Dermis blood vessel endothelial cell (primary cell): Measurements from ENCODE around the gene TRAF3IP1. TPM values are rescaled to one million over a fixed set of nuclear protein-coding genes. Genes with fewer than 3 reads are reported as not detected.
"Not testable (repeated sequence)": the region's sequence is repeated elsewhere in the genome, so short reads cannot be mapped to it uniquely, and the experiment has no call there.

Source experiments
- DNase-seq: peaks from one replicate; pipeline ENCODE4 v3.0.0; 2010
- total RNA-seq: library from RNA; depleted of rRNA; stranded (reverse); fragments of >200 nt; gene quantifications from 2 replicates; pipeline ENCODE4 v1.2.3, GENCODE V29; 2014

TRAF3IP1 gene
- total RNA-seq, 1 donor from 2014 or later: 7.3 TPM

DNA sequence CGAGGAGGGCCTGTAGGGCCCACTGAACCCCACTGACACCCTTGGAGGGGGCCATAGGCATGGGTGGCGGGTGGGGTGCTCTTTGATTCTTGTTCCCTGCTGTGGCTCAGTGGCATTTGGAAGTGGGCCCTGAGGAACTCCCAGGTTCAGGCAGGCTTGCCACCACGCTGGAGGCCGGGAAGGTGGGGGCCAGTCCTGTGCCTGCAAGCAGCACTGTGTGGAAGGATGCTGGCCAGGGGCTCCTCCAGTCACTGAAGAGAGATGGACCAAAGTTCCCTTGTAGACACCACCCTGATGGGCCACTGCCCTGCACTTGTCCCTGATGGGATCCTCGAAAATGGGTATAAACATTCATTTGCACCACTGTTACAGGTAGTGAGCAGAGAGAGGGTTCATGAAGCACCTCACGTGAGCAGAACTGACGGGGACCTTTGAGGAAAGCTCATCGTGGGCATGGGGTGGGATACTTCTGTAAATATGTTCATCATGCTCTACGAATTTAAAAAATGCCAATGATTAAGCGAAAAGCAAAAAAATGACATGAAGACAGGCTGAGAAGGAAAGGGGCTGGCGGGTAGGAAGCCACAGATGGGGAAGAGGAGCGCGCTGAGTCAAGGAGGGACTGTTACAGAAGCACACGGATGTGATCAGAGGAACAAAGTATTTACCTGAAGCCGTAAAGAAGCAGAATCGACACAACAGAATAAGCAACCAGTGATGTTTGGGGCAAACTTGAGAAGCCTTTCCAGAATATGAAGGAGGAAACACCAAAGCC is 61.2 kb downstream of the TRAF3IP1 start:
- DNase-seq: no peak

DNA sequence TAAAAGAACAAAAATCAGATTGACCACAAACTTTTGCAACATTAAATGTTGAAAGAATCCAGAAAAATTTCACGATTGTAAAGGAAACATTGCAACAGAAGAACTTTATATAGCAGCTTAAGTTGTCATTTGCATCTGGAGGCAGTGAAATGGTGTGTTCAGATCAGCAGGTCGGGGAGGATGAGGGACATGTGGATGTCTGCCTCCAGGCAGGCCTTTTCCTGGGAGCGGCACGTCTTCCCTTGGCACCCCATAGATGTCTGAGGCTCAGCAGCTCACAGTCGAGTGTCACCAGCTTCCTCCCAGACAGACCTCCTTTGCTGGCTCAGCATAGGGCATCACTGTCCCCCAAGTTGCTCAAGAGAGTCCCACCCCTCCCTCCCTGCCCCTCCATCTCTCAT is 62.1 kb downstream of the TRAF3IP1 start:
- DNase-seq: no peak

DNA sequence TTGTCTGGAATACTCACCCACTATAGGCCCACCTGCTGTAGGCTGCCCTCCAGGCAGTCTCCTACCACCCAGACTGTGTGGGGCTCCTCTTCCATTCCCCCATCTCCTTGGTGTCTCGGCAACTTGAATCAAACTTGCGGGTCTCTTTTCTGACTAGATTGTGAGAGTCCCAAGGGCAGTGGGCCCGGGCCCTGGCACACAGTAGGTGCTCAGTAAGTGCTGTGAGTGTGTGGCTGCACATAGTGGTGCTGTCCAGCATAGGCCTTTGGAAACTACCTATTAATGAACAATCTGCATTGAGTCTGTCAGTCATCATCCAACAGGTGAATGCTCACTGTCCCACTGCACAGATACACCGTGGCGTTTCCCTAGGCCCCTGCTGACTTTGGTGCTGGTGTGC is 62.8 kb downstream of the TRAF3IP1 start:
- no peak for DNase-seq

DNA sequence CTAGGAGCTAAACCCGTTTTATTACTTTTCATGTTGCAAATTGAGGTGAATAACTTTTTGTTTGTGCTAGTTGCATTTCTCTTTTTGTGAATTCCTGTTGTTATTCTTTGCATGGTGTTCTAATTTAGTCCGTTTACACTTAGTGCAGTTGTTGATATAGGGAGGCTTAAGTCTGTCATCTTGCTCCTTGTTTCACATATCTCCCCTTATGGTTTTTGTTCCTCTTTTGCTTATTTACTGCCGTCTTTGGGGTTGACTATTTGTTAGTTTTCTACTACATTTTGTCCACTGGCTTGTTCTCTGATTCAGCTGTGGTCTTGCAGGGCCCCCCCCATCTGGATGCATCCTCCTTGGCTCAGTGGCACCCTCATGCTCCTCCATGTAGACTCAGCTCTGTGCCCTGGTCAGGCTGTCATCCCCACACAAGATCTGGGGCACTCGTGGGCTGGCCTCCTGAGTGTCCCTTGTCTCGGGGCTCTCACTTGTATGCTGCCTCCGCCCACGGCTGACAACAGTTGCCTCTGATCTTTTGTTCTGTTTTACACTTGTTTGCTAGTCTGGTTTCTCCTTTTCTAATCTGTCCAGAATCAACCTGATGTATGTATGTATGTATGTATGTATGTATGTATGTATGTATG is 63.5 kb downstream of the TRAF3IP1 start:
- DNase-seq: no peak

DNA sequence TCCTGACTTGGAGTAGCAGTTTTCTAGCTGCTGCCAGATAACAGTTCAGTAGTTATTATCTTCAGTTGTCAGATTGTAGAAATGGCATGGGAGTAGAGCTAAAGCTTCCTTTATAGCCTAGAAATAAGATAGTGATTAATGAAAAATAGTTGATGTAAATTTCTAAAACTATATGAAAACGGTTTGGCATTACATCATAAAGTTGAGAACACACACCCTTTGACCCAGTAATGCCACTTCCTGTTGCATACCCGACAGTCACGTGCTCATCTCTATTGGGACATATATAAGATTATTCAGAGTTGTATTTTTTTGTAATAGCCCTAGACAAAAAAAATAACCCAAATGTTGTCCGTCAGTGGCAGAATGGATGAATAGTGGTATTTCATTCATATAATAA is 67.0 kb downstream of the TRAF3IP1 start:
- no peak for DNase-seq

DNA sequence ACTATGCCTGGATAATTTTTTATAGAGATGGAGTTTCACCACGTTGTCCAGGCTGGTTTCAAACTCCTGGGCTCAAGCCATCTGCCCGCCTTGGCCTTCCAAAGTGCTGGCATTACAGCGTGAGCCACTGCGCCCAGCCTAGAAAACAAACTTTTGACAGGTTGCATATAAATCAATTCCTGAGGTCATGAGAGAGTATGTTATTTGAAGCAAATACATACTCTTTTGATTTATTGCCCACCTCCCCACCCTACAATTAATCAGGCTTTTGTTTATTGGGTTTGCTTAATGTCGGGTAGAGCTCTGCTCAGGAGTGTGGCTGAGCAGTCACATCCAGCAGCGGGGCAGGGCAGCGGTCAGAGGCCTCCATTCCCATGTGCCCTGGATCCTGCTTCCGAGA is 68.5 kb downstream of the TRAF3IP1 start:
- no peak for DNase-seq

DNA sequence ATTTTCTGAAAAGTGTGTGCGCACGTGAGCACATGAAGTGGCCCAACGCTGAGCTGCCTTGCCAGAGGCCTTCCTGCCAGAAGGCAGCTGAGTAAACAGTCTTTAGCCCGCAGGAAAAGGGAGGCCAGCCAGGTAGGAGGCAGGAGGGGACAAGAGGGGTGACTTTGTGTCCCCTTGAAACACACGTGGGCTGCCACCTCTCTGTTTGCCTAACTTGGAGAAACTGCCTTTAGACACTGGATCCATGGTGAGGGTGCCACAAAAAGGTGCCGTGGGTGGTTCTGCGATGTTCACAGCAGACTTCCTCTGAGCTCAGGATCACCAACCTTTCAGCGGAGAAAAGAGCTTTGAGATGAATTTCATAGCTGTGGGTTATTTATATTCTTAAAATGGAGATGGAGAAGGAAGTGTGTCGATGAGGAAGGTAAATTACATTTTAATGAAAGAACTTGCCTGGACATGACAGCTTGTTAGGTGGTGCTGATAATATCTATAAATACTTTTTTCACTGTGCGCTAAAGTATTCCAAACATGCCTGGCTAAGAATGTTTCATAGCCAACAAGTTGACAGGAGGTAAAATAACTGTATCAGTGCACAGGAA is 69.8 kb downstream of the TRAF3IP1 start:
- DNase-seq: peak; percentile 58

DNA sequence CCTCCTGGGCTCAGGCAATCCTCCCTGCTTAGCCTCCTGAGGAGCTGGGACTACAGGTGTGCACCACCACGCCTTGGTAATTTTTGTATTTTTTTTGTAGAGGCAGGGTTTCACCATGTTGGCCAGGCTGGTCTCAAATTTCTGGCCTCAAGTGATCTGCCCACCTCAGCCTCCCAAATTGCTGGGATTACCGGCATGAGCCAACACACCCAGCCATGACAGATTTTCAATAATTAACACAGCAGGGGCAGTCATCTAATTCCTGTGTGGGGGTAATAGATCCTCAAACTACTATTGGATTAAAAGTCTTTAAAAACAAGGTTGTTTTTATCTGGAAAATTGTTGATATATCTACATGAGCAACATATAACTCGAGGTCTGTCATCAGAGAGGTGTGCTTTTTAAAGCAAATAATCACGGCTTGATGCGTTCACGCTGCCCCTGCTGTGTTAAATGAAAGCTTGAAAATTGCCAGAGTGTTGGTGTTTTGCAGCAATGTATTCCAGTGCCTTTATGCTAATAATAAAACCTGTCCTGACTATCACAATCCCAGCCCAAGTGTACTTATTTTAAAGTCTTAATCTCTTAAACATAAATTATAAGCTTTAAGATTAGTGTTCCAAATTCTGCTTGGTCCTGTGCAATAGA is 70.8 kb downstream of the TRAF3IP1 start:
- DNase-seq: no peak

DNA sequence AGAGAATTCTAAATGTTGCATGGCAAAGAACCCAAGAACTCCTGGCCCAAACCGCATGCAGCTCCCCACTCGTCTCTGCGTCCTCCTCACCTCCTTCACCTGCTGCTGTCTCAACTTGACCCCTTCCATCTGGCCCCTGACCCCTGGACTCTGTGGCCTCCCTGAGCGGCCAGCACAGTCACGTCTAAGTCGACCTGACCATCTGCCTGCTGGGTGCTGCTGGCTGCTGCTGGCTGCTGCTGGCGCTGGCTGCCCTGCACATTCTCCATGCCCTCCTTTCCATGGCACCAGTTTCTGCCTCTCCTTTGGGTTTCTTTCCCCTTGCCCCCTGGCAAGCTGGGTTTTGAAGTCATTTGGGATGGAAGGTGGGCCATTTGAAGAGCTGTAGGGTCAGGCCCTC is 76.3 kb downstream of the TRAF3IP1 start:
- DNase-seq: no peak

DNA sequence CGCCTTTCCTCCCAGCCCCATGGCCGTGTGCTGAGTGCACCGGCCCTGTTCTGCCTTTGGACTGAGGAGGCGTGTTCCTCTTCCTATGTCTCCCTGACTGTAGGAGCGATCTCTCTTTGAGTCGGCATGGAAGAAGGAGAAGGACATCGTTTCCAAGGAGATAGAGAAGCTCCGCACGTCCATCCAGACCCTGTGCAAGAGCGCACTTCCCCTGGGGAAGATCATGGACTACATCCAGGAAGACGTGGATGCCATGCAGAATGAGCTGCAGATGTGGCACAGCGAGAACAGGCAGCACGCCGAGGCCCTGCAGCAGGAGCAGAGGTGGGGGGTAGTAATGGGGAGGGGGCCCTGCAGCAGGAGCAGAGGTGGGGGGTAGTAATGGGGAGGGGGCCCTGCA is 77.0 kb downstream of the TRAF3IP1 start:
- DNase-seq: no peak

DNA sequence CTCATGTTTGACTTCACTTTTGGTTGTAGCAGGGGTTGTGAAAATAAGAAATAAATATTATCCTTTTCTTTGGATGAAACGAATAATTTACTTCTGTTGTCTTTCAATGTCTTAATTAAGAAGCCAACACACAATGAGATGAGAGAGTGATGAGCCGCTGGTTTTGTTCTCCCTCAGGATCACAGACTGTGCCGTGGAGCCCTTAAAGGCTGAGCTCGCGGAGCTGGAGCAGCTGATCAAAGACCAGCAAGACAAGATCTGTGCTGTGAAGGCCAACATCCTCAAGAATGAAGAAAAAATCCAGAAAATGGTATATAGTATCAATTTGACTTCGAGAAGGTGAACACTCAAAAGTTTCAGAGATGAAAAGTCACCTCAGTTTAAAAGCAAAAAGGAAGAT is 78.3 kb downstream of the TRAF3IP1 start:
- no peak for DNase-seq

DNA sequence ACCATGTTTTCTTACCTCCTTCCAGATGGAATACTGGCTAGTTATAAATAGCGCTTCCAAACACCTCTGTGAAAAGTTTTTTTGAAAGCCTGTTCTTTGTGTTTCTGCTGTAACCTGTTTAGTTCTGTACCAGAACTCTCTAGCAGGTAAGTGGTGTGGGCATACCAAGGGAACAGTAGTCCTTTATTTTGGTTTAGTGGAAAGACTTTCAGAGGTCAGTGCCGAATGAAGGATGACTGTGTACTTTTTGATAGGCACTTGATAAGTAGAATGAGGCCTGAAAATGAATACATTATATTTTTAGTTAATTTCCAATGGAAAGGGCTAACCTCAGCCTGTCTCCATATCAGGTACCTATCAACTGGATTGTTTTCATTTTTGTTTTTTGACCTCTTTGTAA is 78.8 kb downstream of the TRAF3IP1 start:
- no peak for DNase-seq

DNA sequence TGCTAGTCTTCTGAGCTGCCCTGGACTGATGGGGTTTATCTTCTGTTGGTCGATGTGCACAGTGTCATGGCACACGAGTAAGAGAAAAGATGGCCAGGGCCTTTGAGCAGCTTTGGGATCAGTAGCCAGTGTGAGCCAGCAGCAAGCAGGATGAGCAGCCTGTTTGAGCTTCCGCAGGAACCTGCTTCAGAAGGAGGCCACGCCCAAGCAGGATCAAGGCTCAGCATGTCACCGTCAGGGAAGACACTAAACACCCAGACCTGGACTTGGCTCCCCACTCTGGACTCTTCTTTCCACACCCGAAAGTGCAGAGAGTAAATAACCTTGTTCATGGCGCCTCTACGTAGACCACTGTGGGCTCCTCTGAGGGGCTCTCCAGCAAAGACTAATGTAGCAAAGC is 81.2 kb downstream of the TRAF3IP1 start:
- no peak for DNase-seq

DNA sequence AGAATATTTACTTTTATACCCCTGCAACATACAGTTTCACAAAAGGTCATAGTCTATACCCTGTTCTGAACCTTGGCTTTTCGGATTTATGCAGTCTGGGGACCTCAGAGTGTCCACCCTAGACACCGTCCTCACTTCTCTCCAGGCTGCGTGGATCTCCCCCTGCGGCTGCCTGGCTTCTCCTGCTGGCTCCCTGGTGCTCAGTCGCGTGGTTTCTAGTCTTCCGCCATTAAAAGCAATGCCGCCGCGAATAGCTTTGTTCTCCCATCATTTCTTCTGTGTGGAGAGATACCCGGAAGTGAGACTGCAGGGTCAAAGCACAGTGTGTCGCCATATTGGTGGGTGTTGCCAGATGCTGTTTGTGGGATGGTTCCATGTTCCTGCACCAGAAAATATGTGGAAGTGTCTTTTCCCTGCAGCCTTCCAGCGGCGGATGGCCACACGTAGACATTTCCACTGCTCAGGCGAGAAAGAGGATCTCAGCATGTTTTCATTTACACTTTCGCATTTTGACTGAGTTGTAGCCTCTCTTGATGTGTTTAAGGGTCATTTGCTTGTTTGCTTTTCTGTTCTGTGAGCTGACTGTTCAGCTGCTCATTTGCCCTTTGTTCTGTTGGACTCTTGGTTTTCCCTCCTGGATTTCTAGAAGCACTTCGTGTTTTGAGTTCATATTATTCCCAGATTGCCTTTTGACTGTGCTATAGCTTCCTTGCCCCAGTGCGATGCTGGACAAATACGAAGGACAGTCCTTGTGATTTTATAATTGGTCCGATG is 83.5 kb downstream of the TRAF3IP1 start:
- no peak for DNase-seq

DNA sequence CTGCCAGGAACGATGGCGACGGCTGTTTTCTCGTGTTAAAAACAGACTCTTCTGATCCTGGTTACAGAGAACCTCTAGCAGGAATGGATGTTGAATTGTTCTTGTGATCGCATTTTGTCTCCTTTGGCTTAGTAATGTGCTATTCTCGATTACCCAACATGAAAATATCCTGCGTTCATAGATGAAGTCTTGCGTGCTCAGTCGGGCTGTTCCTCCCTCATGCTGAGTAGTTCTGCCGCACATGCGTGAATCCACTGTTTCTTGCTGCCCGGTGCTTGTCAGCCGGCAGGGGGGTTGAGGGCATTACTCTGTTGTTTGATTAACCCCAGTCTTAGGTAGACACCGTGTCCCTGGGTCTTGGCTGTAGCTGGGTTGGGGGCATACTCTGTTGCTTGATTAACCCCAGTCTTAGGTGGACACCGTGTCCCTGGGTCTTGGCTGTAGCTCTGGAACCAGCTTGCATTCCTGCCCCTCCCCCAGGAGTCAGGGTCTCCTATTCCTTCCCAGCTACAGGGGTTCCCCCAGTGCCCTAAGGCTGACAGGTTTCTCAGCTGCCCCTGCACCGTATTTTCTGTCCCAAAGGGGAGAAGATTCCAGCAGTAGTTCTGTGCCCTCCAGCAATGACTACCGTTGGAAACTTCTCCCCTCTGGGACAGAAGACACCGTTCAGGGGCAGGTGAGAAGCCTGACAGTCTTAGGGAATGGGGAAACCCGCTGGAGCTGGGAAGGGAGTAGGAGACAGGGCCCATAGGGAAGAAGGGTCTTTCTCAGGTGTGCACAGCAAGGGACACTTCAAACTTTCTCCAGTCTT is 84.3 kb downstream of the TRAF3IP1 start:
- no peak for DNase-seq

DNA sequence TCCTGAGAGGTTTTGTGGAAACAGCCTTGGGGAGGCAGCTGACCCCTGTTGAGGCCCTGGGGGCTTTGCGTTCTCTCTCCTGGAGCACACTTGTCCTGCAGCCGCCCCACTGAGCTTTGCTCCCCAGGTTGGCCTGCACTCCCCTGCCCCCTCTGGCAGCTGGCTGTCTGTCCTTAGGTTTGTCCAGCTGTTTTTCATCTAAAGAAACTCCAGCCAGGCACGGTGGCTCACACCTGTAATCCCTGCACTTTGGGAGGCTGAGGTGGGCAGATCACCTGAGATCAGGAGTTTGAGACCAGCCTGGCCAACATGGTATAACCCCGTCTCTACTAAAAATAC is 84.9 kb downstream of the TRAF3IP1 start:
- DNase-seq: not testable (repeated sequence)

DNA sequence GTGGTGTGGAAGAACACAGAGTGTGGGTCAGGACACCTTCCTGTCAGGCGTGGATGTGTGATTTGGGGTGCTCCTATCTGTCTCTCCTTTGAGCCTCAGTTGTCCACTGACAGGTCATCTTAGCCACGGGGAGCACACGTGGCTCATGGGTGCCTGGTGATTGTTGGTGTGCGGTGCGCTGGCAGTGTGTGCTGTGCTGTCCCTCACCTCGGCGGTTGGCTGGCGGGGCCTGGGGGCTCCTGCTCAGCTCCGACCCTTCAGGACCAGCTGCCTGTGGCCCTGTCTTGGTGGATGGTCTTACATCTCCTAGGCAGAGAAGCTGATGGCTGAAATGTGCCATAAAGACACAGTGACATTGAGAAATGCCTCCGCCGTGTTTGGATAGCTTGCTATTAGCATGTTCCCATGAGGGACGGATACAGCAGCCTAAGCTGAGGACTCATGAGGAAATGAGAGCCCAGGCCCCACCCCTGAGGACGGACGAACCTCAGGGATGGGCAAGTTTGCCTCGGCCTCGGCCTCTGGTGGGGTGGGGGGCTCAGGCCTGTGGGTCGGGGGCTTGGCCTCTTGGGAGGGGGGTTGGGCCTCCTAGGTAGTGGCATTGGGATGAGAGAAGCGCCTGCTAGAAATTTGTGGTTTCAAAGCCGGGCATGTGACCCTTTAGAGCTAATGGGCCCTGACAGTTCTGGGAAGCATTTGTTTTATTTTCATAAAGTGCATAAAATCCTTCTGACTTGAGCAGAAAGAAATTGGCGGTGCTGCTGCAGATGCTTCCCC is 86.1 kb downstream of the TRAF3IP1 start:
- DNase-seq: no peak

DNA sequence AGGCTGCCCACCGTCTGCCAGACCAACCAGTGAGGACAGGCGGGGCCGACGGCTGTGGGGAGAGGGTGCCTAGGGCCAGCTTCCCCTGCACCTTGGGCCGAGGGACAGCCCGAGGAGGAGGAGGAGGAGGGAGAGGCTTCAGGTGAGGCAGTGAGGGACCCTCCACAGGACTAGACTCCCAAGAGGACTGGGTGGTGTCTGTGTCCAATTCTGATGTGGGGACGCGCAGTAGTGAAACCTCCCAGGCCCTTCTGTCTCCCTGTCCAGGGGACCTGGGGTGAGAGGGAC is 86.6 kb downstream of the TRAF3IP1 start:
- no peak for DNase-seq

DNA sequence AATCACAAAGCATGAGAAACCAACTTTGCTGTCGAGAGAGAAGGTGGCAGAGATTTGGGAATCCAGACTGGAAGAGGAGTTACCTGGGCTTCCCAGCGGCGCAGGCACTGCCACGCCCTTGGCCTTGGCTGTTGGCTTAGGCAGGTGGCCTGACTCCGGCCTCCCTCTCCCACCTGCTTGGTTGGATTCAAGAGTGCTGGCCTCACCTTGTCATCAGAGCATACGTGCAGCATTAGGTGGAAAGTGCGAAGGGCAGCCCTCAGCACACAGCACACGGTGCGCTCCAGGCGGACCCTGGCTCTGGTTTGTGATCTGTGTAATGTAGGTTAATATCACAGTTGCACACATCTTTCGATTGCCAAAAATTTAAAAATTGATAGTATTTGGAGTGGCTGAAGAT is 87.2 kb downstream of the TRAF3IP1 start:
- no peak for DNase-seq

DNA sequence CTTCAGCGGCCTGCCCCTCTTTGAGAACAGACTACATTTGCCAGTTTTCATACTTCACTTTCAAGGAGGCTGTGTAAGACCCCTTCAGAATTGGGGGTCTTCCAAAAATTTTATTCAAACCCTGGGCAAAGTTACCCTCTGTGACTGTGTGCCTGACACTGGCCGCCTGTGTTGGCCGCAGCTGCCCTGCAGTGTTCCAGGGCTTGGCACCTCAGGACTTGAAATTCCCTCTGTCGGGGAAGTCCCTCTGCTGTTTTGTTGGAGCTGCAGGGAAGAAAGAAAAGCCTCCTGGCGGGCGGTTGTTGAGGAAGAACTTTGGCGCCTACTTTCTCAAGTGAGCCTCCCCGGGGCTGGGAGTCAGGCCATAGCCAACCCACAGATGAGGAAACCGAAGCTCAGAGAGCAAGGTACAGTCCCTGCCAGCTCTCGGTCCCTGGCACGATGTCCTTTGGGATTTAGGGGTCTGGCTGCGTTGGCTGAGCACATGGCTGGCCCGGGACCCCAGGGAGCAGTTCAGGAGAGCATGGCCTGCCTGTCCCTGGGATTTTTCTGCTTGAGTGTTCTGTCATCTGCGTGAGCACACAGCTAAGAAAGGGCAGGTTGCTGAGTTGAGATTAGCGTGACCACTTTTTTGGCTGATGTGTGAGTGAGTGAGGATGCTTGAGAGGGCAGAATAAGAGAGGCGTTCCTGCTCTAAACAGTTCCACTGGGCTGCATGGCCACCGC is 88.5 kb downstream of the TRAF3IP1 start:
- DNase-seq: no peak
